Measurements from ENCODE around the gene GDI2.

DNA sequence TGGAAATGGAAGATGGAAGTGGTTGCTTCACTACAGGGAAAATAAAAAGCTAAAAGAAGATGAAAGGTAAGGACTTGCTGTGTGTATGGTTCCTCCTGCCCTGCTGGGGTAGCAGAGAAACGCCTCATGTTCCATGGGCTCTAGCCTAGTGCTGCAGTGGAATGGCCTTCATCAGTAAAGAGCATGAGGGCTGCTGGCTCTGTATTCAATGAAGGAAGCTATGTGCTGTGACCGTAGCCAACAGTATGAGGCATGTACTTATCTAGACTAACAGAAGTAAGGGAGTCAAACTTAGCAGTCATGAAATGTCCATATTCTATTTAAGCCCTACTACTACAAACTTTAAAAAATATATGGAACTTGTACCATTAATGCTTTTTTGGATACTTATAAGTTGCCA, 54.3 kb downstream of the GDI2 start:
- no peak for TF ChIP-seq POLR2A (IDR thresholded peaks at IDR 0.05; ENCODE audit: low read depth, low read length)
- no peak for TF ChIP-seq POLR2AphosphoS5 (IDR thresholded peaks at IDR 0.05; ENCODE audit: low read depth, low read length)
